Epidermal melanocyte (primary cell): ENCODE results near the gene CLMN.

ENCODE experiments used
- DNase-seq: peaks from one replicate; pipeline ENCODE4 v3.0.0; 2011; ENCODE audit warnings: low spot score; ENCODE audit not compliant: insufficient read length

The CLMN gene

DNA sequence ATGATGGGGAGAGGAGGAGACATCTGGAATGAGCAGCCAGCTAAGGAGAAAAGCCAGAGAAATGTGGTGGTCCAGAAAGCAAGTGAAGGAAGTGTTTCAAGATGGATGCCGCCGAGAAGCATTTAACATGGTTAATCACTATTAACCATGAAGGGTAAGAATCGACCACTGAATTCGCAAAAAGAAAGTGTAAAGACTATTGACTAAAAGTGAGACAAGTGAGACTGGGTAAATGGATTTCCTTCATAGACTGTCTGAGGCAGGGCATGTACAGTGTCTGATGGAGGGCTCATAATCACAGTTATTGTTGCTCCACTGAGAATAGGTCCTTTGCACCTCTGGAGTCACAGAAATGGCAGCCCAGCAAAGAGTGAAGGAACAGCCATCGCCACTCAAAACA lies 25.3 kb upstream of the CLMN start:
- DNase-seq: no peak

DNA sequence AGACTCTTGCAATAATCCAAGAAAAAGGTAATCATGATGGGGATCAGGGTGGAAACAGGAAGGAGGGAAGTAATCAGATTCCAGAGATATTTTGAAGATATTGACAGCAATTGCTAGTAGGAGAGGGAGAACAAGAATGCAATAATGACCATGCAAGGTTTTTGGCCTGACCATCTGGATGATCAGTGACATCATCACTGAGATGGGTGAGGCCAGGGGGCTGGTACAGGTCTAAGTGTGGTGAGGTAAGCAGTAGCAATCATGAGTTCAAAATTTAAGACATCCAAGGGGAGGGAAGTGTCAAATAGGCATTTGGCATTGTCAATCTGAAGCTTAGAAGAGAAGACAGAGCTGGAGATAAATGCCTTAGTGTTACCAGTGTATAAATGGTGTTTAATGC lies 24.8 kb upstream of the CLMN start:
- DNase-seq: no peak

DNA sequence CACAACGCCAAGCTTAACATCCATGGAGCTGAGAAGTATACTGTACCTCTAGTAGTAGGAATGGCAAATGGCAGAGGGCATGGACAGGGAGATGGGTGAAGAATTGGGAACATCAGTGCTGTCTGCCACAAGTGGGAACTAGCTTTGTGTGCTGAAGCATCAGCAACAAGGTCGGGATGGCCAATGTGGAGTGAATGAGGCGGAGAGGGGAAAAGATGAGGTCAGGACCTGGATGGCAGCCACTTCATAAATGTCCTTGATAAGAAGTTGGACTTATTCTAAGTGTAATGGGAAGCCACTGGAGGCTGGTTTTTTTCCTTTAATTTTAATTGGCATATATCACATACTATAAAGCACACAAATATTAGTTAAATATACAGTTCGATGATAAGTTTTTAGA lies 21.9 kb upstream of the CLMN start:
- DNase-seq: no peak

DNA sequence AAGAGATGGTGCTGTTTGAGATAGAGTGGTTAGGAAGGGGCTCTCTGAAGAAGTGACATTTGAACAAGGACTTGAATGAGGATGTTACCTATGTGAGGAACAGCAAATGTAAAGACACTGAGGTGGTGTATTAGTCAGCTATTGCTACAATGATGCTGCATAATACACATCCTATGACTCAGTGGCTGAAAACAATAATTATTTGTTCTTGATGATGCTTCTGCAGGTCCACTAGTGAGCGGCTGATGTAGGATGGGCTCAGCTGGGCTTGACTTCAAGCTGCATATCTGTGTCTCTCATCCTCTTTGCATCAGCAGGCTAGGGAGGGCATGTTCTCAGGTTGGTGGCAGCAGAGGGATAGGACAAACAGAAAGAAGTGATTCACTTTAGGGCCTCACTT lies 21.4 kb upstream of the CLMN start:
- no peak for DNase-seq

DNA sequence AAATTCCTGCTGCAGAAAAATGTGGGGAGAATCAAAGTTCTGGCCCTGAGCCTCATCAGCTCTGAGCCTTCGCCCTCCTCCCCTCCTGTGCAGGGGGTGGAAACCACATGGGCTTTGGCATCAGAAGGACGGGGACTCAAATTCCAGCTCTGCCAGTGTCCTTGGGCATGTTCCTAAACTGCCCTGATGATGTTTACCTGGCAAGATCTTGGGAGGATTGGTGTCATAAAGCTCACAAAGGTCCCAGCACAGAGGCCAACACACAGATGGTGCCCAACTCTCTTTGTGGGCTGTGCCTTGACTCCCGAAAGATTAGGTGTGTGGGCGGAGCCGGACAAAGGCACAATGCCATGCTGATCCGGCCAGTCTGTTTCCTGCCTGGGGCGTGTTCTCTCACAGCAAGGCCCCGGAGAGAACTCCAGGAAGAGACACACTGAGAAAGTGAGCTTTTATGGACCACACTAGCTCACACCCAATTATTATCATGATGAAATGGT lies 20.5 kb upstream of the CLMN start:
- DNase-seq: no peak

DNA sequence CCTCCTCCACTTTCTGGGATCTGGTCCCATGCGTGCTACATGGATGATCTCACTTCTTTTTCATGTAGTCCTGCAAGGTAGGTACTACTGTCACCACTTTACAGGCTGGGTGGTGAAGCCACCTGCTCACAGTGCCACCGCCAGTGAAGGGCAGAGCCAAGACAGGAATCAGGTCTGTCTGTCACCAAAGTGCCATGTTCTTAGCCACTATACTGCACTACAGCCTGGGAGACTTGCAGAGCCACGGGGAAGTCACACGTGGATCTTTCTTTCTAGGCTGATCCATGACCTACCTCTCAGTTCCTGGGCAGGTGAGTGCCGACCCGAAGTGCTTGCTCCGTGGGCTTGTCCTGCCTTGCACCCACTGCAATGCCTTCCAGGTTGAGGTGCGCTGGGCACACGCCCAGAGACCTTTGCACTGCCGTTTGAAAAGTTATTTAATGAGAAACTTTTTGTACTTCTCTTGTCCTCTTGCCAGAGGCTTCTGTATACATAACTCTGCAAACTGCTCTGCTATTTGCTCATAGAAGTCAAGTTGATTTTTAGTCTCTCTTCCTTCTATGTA lies 19.7 kb upstream of the CLMN start:
- DNase-seq: no peak

DNA sequence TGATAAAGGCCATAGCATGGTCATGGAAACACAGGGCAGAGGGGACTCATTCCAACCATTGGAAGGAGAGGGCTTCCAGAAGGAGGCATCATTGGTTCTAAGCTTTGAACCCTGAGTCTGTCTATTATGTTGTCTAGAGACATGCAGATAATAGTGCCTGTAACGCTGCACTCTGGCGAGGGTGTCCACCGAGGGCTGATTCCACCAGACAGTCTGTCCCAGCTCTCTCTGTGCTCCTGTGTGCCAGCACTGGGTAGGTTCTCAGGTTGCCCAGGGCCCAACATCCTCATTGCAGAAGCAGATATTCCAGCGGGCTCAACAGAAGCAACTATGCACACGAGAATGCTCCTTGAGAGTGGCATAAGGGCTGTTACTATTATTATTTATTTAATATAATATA lies 18.7 kb upstream of the CLMN start:
- DNase-seq: no peak

DNA sequence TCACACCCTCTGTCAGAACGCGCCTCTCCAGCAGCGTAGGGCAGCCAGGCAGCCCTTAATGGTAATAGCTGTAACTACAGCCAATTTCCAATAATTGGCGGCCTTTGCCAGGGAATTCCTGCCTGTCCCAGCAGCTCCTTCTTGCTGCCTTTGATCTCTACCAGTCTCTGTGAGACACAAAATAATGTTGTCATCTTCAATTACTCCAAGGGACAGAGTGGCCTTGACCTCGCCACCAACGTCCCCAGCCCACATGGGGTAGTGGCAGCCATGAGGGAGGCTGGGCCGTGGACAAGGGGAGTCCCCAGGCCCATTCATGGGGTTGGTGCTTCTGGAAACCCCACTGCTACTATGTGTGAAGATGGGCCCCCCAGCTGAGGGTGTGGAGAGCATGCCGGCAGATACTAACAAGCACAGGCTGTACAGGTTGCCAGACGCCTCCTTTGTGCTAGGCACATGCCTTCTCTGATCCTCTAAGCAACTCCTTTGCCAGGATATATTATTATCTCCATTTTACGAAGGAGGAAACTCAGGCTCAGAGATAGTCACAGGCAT lies 17.4 kb upstream of the CLMN start:
- no peak for DNase-seq

DNA sequence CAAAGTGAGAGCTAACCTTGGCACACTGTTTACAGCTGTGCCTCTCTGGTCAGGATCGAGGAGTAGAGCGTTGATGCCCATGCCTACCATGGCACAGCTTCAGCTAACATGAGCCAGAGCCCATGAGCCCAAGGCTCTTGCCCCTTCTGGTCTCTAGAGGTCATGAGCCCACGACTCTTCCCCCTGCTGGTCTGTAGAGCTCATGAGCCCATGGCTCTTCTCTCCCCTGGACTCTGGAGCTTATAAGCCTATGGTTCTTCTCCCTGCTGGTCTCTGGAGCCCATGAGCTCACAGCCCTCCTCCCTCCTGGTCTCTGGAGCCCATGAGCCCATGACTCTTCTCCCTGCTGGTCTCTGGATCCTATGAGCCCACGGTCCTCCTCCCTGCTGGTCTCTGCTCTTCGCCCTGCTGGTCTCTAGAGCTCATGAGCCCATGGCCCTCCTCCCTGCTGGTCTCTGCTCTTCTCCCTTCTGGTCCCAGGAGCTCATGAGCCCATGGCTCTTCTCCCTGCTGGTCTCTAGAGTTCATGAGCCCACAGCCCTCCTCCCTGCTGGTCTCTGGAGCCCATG lies 16.6 kb upstream of the CLMN start:
- no peak for DNase-seq

DNA sequence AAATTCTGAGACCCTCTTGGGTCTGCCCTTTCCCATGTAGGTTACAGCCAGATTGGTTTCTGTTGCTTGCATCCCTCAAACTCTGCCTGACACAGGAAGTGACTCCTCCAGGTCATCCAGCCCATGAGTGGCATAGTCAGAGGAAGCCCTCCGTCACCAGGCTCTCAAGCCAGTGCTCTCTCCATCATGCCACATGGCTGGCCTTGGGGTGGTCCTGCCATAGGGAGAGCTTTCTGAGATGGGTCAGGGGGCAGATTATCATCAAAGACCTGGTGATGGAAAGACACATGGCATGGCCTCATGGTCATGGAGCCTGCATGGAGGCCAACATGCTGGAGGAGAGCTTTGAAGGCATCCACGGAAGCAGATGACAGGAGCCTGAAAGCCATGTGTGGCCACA lies 15.4 kb upstream of the CLMN start:
- DNase-seq: no peak

DNA sequence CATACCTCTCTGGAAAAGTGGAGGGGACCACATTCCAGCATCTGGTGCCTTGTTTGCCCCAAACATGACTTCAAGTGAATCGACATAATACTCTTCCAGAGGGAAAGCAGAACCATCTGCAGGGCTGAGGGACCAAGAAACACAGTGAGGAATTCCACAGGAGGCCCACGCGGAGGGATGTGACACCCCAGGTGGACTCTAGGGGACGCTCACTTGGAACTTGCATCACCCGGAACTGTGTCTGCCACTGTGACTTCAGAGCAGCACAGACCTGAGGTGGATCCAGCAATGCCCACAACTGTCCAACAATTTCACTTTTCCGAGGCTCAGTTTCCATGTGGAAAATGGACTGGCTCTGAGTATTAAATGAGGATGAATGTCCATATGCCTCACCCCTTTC lies 14.3 kb upstream of the CLMN start:
- no peak for DNase-seq

DNA sequence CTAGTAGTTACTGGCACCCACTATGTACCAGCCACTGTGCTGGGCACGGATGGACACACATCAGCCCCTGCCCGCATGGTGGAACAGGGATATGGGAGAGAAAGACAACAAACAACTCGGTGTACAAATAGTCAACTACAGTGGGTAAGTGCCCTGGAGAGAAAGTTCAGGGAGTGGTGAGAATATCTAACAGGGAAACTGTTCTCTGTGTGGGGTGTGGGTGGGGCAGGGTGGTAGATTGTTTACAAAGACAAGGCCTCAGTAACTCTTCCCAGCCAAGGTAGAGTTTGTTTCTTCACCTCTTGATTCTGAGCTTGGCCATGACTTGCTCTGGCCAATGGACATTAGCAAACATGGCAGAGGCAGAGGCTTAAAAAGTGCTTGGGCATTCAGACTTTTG lies 12.9 kb upstream of the CLMN start:
- no peak for DNase-seq

DNA sequence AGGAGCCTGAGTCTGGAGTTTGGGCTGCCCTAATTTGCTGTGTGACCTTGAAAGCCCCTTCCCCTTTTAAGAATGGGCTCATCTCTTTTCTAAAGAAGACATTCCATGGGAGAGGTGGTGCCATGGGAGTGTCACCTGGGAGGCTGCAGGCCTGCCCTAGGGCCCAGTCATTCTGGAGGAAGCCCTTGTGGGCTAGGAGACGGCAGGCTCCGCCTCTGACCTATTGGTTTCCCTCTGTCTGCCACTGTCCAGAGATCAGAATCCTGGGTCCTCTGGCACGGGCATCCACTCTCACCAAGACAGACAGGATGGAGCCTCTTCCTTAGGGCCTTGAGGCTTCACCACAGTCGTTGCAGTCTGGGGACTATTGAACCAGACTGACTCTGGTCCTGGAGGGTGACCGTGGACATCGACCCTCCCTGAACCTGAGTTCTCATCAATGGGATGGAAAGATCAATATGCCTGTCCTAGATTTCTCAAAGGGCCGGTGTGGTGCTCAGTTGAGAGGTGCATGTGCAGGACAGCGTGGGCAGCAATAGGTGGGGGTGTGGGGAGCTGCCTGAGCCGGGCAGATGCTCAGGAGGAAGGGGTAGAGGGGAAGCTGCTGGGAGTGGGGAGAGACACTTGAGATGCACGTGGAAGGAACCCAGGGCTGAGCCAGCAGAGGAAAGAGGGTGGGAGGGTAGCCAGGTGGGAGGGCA lies 12.2 kb upstream of the CLMN start:
- DNase-seq: no peak

DNA sequence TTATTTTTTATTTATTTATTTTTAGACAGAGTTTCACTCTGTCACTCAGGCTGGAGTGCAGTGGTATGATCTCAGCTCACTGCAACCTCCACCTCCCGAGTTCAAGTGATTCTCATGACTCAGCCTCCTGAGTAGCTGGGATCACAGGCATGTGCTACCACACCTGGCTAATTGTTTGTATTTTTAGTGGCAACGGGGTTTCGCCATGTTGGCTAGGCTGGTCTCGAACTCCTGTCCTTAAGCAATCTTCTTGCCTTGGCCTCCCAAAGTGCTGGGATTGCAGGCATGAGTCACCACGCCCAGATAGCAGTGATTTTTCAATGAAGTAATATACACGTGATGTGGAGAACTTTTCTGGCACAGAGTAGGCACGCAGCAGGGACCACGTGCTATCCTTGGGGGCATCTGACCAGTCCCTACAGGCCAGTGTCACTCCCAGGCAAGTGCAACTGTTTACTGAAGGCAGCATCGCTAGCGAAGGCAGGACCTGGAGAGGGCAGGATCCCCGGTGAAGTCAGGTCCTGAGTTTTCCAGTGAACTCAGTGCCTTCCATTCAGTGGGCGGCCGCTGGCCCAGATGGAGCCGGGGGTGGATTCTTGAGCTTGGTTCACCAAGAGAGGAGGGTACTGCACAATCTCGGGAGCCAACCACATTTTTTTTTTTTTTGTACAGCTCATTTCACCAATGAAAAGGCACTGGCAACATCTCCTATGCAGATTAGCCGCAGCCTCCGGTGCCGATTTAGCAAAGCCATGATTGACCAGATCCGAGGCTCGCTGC lies 11.1 kb upstream of the CLMN start:
- DNase-seq: no peak

DNA sequence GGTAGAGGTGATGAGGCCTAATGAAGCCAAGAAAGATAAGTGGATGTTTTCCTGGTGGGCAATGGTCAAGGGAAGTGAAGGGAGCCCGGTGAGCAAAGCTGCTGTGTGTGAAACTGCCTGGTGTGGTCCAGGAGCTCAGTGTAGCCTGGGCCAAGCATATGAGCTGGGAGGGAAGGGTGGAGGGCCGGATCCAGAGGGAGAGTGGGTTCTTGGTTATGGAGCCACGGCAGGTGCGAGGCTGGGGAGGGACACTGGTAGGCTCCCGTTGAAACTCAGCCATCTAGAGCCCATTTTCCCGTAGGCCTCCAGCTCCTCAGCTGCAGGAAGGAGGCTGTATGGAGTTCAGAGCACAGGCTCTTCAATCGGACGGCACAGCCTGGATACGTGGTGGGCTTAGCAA lies 10.2 kb upstream of the CLMN start:
- DNase-seq: no peak

DNA sequence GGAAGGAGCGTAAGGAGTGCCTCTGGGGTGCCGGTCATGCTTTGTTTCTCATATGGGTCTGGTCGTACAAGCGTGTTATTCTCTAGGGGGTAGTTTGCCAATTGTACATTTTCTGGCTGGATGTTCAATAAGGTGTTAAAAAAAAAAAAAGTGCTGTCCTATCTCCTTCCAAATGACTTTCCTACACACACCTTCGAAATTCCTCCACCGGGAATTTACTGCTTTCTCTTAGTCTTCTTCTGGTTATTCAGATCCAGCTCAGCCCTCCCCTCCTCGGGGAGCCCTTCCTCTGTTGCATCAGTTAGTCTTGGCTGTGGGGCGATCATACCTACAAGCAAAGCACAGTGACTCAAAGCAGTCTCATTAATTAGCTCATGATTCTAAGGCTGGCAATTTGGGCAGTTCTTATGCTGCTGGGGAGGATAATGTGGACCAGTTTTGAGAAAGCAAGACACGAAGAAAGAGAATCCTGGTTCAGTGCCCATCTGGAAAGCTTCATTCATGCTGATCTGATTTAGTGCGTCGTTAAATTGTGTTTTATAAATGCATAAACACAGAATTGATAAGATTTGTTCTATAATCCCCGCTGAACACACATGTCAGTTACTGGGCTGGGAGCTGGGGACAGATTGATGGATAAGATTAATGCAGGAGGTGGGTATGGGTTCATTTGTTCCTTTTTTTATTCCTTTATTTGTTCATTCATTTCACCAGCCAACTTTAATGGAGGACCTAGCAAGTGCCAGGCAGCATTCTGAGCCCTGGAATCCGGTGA lies 9.2 kb upstream of the CLMN start:
- DNase-seq: no peak

DNA sequence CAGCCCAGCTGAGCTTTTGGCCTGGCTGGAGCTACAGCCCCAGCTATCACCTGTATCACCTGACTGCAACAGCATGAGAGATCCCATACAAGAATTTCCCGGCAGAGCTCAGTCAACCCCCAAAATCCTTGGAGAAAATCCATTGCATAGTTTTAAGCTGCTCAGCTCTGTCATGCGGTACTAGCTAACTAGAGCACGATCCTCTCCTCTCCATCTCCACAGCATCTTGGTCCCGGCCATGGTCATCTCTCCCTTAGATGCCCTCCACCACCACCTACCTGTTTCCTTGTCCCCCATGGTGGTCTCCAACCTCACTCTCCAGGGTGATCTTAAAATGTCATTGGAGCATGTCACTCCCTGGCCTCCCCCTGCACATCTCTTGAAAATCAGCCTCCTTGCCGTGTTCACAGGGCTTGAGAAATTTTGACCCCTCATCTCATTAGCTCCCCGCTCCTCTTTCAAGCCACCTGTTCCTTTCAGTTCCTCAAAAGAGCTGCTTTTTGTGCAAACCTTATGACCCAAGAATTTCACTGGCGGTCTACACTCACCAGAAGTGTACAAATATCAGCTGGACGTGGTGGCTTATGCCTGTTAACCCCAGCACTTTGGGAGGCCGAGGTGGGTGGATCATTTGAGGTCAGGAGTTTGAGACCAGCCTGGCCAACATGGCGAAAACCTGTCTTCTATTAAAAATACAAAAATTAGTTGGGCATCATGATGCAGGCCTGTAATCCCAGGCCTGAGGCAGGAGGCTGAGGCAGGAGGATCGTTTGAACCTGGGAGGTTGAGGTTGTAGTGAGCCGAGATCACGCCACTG lies 8.1 kb upstream of the CLMN start:
- DNase-seq: no peak

DNA sequence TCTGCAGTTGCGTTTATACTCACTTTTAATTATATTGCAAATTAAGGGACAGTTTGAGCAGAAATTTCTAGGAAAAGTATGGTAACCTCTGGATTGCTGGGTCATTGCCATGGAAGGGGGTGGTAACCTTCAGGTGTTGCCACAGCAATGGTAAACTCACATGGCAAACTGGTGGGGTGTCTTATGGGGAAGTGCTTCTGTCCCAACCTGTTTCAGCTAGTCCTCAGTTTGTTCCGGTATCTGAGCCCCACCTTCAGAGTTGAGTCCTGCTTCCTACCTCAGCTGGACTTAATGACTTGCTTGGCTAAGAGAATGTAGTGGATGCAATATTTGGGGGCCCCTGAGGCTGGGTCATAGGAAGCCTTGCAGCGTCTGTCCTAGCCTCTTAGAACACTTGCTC lies 7.3 kb upstream of the CLMN start:
- no peak for DNase-seq

DNA sequence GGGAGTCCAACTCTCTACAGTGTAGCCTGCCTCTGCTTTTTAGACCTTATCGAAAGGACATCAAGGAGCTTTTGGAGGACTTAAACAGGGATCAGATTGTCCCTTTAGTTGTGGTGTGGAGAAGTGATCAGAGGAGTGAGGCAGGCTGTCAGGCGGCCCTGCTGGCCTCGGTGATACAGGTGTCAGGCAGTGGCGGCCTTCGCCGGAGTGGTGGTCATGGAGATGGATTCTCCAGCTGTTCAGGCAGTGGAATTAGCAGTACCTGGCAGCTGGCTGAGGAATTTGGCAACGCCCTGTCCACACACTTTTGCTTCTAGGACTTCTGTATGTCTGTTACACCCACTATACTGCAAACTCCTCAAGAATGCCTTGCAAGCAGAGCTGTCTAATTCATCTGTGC lies 4.2 kb upstream of the CLMN start:
- DNase-seq: no peak

DNA sequence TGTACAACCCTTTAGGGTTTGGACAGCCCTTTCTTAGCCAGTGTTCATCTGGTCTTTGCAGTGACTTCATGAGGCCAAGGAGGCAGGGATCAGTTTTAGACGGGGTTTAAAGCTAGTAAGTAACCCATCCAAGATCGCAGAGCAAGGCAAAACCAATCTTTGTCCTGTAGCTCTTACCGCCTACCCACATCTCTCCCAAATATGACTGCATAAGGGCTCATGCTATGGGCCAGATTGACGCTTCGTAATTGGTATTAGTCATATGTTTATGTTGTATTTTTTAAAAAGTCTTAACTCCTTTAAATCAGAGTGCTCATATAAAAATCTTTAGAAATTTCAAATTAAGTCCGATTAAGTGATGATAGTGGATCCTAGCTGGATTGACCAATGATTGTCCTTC lies 3.7 kb upstream of the CLMN start:
- no peak for DNase-seq
